Astrocyte of the cerebellum (primary cell): ENCODE data around the gene NCR2.

Source experiments
- DNase-seq: peaks from one replicate; pipeline ENCODE4 v3.0.0-alpha.2; 2011; ENCODE audit warnings: low read depth
- H3K4me3 ChIP-seq: 2 replicates; pipeline ENCODE4 v1.5.1; 2011; ENCODE audit warnings: mild to moderate bottlenecking, low read depth, low read length, moderate library complexity
- CTCF ChIP-seq: IDR thresholded peaks from 2 replicates; pipeline ENCODE4 v1.5.1; 2012; ENCODE audit warnings: low read length, low read depth, moderate library complexity, mild to moderate bottlenecking; ENCODE audit errors: missing control alignments
- in situ Hi-C: cut with HindIII; loops from 2 replicates; pipeline ENCODE4 v1.10.0; 2017; ENCODE audit warnings: low sequenced_read_pairs

The NCR2 gene

GRCh38 chr6:41372832-41373626 is 37.6 kb downstream of the NCR2 start:
- peak overlapping the region; percentile 1 for H3K4me3 ChIP-seq
- TF ChIP-seq CTCF = no peak
- in situ Hi-C loops = no loop called here
- no peak for DNase-seq

- DNase-seq = no peak
- no peak for TF ChIP-seq CTCF
- H3K4me3 ChIP-seq = no peak overlapping the region
- in situ Hi-C loops = no loop called here
Observed at GRCh38 chr6:41373627-41373918, 38.2 kb downstream of the NCR2 start.

GRCh38 chr6:41373919-41374617 is 38.7 kb downstream of the NCR2 start:
- TF ChIP-seq CTCF = no peak
- no peak overlapping the region for H3K4me3 ChIP-seq
- no peak for DNase-seq
- in situ Hi-C loops = no loop called here

GRCh38 chr6:41374618-41375590 is 39.5 kb downstream of the NCR2 start:
- no peak for TF ChIP-seq CTCF
- DNase-seq = no peak
- H3K4me3 ChIP-seq = no peak overlapping the region
- in situ Hi-C loops = no loop called here

GRCh38 chr6:41375598-41376151 is 40.3 kb downstream of the NCR2 start:
- TF ChIP-seq CTCF = no peak
- no peak overlapping the region for H3K4me3 ChIP-seq
- DNase-seq = no peak
- in situ Hi-C loops = no loop called here

GRCh38 chr6:41376176-41376575 is 40.8 kb downstream of the NCR2 start:
- no peak for TF ChIP-seq CTCF
- no peak for DNase-seq
- H3K4me3 ChIP-seq = no peak overlapping the region
- in situ Hi-C loops = no loop called here
